ENCODE data around the gene KAZN. TPM values are rescaled to one million over a fixed set of nuclear protein-coding genes. Genes with fewer than 3 reads are reported as not detected.

KAZN gene
- total and polyA plus RNA-seq, 2 donors (not counting 1 experiment from before 2014, with no cell fraction given): 3.4 to 5.0 TPM

- Histone ChIP-seq H3K27ac (ENCODE audit: insufficient read depth, low read length) (no peak overlapping the region), H3K4me2 (ENCODE audit: extremely low read depth, insufficient read depth, low read length) (no peak overlapping the region), H3K36me3 (ENCODE audit: control insufficient read depth, insufficient read depth, low read length) (no peaks in the 10 kb centered on the region), H3K27me3 (ENCODE audit: control insufficient read depth, insufficient read depth, low read length) (peaks cover 2% of the 10 kb centered on the region), H3K79me2 (ENCODE audit: control insufficient read depth, insufficient read depth, low read length) (no peaks in the 10 kb centered on the region), H2AFZ (ENCODE audit: low read length) (no peak overlapping the region), H3K4me3 (replicated peaks in 1 of 4; ENCODE audit: control extremely low read depth in 1 of 4, insufficient read depth in 1 of 4, low read depth in 3 of 4, low read length in 4 of 4) (no peak overlapping the region), H3K9me3 (ENCODE audit: control insufficient read depth, insufficient read depth, low read depth, low read length) (no peaks in the 10 kb centered on the region), H4K20me1 (ENCODE audit: control insufficient read depth, extremely low read depth, insufficient read depth, low read length) (no peaks in the 10 kb centered on the region), H3K9ac (ENCODE audit: insufficient read depth, low read length) (no peak overlapping the region), H3K4me1 (ENCODE audit: control insufficient read depth, extremely low read depth, insufficient read depth, low read length) (no peaks in the 10 kb centered on the region)
- DNase-seq (ENCODE audit: low read depth in 2 of 2): no peak
- TF ChIP-seq EZH2 (IDR thresholded peaks at IDR 0.05; ENCODE audit: low read length, missing control alignments): no peak
- TF ChIP-seq, protein P1, sequence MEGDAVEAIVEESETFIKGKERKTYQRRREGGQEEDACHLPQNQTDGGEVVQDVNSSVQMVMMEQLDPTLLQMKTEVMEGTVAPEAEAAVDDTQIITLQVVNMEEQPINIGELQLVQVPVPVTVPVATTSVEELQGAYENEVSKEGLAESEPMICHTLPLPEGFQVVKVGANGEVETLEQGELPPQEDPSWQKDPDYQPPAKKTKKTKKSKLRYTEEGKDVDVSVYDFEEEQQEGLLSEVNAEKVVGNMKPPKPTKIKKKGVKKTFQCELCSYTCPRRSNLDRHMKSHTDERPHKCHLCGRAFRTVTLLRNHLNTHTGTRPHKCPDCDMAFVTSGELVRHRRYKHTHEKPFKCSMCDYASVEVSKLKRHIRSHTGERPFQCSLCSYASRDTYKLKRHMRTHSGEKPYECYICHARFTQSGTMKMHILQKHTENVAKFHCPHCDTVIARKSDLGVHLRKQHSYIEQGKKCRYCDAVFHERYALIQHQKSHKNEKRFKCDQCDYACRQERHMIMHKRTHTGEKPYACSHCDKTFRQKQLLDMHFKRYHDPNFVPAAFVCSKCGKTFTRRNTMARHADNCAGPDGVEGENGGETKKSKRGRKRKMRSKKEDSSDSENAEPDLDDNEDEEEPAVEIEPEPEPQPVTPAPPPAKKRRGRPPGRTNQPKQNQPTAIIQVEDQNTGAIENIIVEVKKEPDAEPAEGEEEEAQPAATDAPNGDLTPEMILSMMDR (conservative IDR thresholded peaks at IDR 0.05 in 1 of 2, IDR thresholded peaks at IDR 0.05 in 1 of 2; ENCODE audit: low read depth in 1 of 2, low read length in 2 of 2): no peak
Measured at GRCh38 chr1:14888374-14888773, 289.9 kb downstream of the KAZN start.

DNA sequence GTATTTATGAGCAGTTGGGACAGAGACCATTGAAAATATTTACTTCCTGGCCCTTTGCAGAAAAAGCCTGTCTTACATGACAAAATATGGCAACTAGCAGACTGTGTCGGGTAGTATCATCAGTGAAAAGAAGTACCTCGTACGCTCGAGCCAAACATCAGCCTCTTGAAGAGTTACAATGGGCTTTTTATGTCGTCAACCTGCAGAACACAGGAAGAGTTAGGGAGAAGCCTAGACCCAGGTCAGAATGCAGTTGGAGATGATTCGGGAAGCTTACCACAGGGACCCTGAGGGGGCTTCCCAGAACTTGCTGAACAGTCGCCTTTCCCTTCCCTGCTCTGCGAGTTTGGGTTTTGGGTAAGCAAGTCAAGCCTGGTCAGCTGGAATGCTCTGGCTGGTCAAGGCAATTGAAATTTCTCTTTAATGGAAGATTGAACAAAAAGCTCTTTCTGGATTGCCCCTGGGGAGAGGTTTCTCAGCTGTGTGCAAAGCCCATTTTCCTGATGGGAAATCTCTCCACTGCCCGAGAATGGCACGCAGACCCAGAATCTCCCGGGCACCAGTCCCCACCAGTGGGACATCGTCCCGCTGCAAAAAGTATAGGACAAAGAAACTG lies 291.4 kb downstream of the KAZN start:
- no peak for TF ChIP-seq EZH2 (IDR thresholded peaks at IDR 0.05; ENCODE audit: low read length, missing control alignments)
- TF ChIP-seq, protein P1 (conservative IDR thresholded peaks at IDR 0.05 in 1 of 2, IDR thresholded peaks at IDR 0.05 in 1 of 2; ENCODE audit: low read depth in 1 of 2, low read length in 2 of 2): no peak

GRCh38 chr1:14891991-14892390 lies 293.5 kb downstream of the KAZN start:
- no peak overlapping the region for H3K4me2 ChIP-seq (ENCODE audit: extremely low read depth, insufficient read depth, low read length)
- no peak overlapping the region for H3K27ac ChIP-seq (ENCODE audit: insufficient read depth, low read length)
- no peak overlapping the region for H2AFZ ChIP-seq (ENCODE audit: low read length)
- H3K4me1 ChIP-seq (ENCODE audit: control insufficient read depth, extremely low read depth, insufficient read depth, low read length): no peaks in the 10 kb centered on the region
- no peak for TF ChIP-seq EZH2 (IDR thresholded peaks at IDR 0.05; ENCODE audit: low read length, missing control alignments)
- TF ChIP-seq, protein P1 (conservative IDR thresholded peaks at IDR 0.05 in 1 of 2, IDR thresholded peaks at IDR 0.05 in 1 of 2; ENCODE audit: low read depth in 1 of 2, low read length in 2 of 2): no peak
- H3K36me3 ChIP-seq (ENCODE audit: control insufficient read depth, insufficient read depth, low read length): no peaks in the 10 kb centered on the region
- H3K9me3 ChIP-seq (ENCODE audit: control insufficient read depth, insufficient read depth, low read depth, low read length): no peaks in the 10 kb centered on the region
- no peak overlapping the region for H3K9ac ChIP-seq (ENCODE audit: insufficient read depth, low read length)
- H4K20me1 ChIP-seq (ENCODE audit: control insufficient read depth, extremely low read depth, insufficient read depth, low read length): no peaks in the 10 kb centered on the region
- no peak overlapping the region for H3K4me3 ChIP-seq (replicated peaks in 1 of 4; ENCODE audit: control extremely low read depth in 1 of 4, insufficient read depth in 1 of 4, low read depth in 3 of 4, low read length in 4 of 4)
- H3K27me3 ChIP-seq (ENCODE audit: control insufficient read depth, insufficient read depth, low read length): peaks cover 2% of the 10 kb centered on the region
- no peaks in the 10 kb centered on the region for H3K79me2 ChIP-seq (ENCODE audit: control insufficient read depth, insufficient read depth, low read length)
- no peak for DNase-seq (ENCODE audit: low read depth in 2 of 2)

More for the DNA sequence above, 291.4 kb downstream of the KAZN start:
- Histone ChIP-seq H3K36me3 (ENCODE audit: control insufficient read depth, insufficient read depth, low read length) (no peaks in the 10 kb centered on the region), H3K9ac (ENCODE audit: insufficient read depth, low read length) (no peak overlapping the region), H2AFZ (ENCODE audit: low read length) (no peak overlapping the region), H3K4me2 (ENCODE audit: extremely low read depth, insufficient read depth, low read length) (no peak overlapping the region), H3K27me3 (ENCODE audit: control insufficient read depth, insufficient read depth, low read length) (peaks cover 2% of the 10 kb centered on the region), H3K9me3 (ENCODE audit: control insufficient read depth, insufficient read depth, low read depth, low read length) (no peaks in the 10 kb centered on the region), H3K27ac (ENCODE audit: insufficient read depth, low read length) (no peak overlapping the region), H4K20me1 (ENCODE audit: control insufficient read depth, extremely low read depth, insufficient read depth, low read length) (no peaks in the 10 kb centered on the region), H3K79me2 (ENCODE audit: control insufficient read depth, insufficient read depth, low read length) (no peaks in the 10 kb centered on the region), H3K4me3 (replicated peaks in 1 of 4; ENCODE audit: control extremely low read depth in 1 of 4, insufficient read depth in 1 of 4, low read depth in 3 of 4, low read length in 4 of 4) (no peak overlapping the region), H3K4me1 (ENCODE audit: control insufficient read depth, extremely low read depth, insufficient read depth, low read length) (no peaks in the 10 kb centered on the region)
- no peak for DNase-seq (ENCODE audit: low read depth in 2 of 2)

Measured in fibroblast of lung (primary cell).